Activated naive CD4-positive, alpha-beta T cell treated with anti-CD3 and anti-CD28 coated beads, Interleukin-2, amount 50 U/mL, for 72 hours (primary cell): ENCODE data around the gene PRKRIP1. TPM values are rescaled to one million over a fixed set of nuclear protein-coding genes. Genes with fewer than 3 reads are reported as not detected.
A peak's percentile ranks its signal among the peaks of the same experiment; 100 is the strongest.
"Not testable (repeated sequence)": the region's sequence is repeated elsewhere in the genome, so short reads cannot be mapped to it uniquely, and the experiment has no call there.

ENCODE experiments used
- ATAC-seq, 2 donors: fragments of 150-1000 bp; cut with Tn5 transposase; 2 replicates each; pipeline ENCODE4 v1.10.0; 2021; ENCODE audit warnings: mild to moderate bottlenecking in 2 of 2, moderate library complexity in 2 of 2
- DNase-seq, 2 donors: peaks; one replicate each; pipeline ENCODE4 v3.0.0; 2021 to 2022; ENCODE audit warnings: low spot score in 2 of 2
- H3K27ac Mint-ChIP-seq, 2 donors: one replicate each; pipeline ENCODE4 v1.8.0; 2022; ENCODE audit warnings: mild to moderate bottlenecking in 2 of 2, mixed read lengths in 2 of 2
- H3K36me3 Mint-ChIP-seq, 2 donors: one replicate each; pipeline ENCODE4 v1.8.0; 2022; ENCODE audit warnings: mixed read lengths in 2 of 2
- H3K9me3 Mint-ChIP-seq, 2 donors: one replicate each; pipeline ENCODE4 v1.8.0; 2022; ENCODE audit warnings: mixed read lengths in 2 of 2
- total RNA-seq, 2 donors: library from RNA; stranded (reverse); gene quantifications; one replicate each; pipeline ENCODE4 v1.2.3, GENCODE V29; 2022

Gene PRKRIP1
- total RNA-seq, 2 donors from 2014 or later = 22.9 to 42.3 TPM

DNA sequence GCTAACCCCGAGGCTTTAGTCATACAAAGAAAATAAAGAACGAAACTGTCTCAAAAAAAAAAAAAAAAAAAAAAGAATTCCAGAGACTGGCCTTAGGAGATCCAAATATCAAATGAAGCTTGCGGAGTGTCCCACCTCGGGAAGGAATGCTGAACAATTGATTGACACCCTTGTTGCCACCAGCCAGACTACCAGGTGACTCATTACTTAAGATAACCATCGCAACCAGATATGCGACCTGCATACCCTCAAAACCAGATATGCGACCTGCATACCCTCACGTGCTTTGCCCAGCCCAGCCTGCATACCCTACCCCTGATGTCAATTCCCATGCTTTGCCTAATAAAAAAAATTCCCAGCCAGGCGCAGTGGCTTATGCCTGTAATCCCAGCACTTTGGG, 2.7 kb upstream of the PRKRIP1 start:
- H3K36me3 Mint-ChIP-seq = peaks cover 7 to 21% of the 10 kb centered on the region in 2 donors
- ATAC-seq (no peak), DNase-seq (no peak)
- no peaks in the 10 kb centered on the region for H3K9me3 Mint-ChIP-seq
- no peak overlapping the region for H3K27ac Mint-ChIP-seq

DNA sequence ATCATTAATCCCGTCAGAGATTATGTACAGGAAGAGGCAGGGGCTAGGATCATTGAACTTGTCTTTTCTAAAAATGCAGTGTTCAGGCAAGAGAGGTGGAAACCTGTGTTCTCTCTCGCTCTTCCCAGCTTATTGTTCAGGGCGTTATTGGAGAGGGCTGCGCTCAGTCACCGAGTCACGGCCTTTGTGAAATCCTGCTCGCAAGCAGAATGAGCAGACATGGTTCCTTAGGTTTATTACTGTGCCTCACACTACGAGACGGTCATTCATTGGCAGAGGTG, 631 bp upstream of the PRKRIP1 start:
- DNase-seq = no peak
- Mint-ChIP-seq H3K27ac (peak overlapping the region; percentile 94 to 95), H3K36me3 (peaks cover 11 to 30% of the 10 kb centered on the region in 2 donors), H3K9me3 (no peaks in the 10 kb centered on the region)
- no peak for ATAC-seq

GRCh38 chr7:102396710-102397019, 502 bp downstream of the PRKRIP1 start:
- H3K27ac Mint-ChIP-seq = peak overlapping the region; percentile 94 to 95
- H3K36me3 Mint-ChIP-seq = peaks cover 18 to 37% of the 10 kb centered on the region in 2 donors
- no peak for DNase-seq
- no peaks in the 10 kb centered on the region for H3K9me3 Mint-ChIP-seq
- ATAC-seq = no peak

GRCh38 chr7:102398543-102398942, 2.4 kb downstream of the PRKRIP1 start:
- Mint-ChIP-seq H3K9me3 (no peaks in the 10 kb centered on the region), H3K36me3 (peaks cover 18 to 29% of the 10 kb centered on the region in 2 donors), H3K27ac (no peak overlapping the region)
- ATAC-seq = no peak
- DNase-seq = no peak

DNA sequence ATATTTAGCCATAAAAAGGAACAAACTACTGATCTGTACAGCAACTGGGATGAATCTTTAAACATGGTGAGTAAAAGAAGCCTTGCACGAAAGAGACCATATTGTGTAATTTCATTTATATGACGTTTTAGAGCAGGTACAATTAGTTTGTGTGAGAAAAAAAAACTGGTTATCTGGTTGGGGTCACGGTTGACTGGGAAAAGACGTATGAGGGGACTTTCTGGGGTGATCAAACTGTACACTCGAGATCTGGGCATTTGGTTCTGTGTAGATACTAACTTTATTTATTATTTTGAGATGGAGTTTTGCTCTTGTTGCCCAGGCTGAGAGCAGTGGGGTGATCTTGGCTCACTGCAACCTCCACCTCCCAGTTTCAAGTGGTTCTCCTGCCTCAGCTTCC, 4.2 kb downstream of the PRKRIP1 start:
- DNase-seq (no peak), ATAC-seq (no peak)
- Mint-ChIP-seq H3K36me3 (peaks cover 18 to 29% of the 10 kb centered on the region in 2 donors), H3K27ac (no peak overlapping the region), H3K9me3 (no peaks in the 10 kb centered on the region)

- ATAC-seq = no peak
- H3K27ac Mint-ChIP-seq = no peak overlapping the region
- no peaks in the 10 kb centered on the region for H3K9me3 Mint-ChIP-seq
- no peak for DNase-seq
- H3K36me3 Mint-ChIP-seq = peaks cover 22 to 32% of the 10 kb centered on the region in 2 donors
Observed at GRCh38 chr7:102403563-102403962, 7.4 kb downstream of the PRKRIP1 start.

DNA sequence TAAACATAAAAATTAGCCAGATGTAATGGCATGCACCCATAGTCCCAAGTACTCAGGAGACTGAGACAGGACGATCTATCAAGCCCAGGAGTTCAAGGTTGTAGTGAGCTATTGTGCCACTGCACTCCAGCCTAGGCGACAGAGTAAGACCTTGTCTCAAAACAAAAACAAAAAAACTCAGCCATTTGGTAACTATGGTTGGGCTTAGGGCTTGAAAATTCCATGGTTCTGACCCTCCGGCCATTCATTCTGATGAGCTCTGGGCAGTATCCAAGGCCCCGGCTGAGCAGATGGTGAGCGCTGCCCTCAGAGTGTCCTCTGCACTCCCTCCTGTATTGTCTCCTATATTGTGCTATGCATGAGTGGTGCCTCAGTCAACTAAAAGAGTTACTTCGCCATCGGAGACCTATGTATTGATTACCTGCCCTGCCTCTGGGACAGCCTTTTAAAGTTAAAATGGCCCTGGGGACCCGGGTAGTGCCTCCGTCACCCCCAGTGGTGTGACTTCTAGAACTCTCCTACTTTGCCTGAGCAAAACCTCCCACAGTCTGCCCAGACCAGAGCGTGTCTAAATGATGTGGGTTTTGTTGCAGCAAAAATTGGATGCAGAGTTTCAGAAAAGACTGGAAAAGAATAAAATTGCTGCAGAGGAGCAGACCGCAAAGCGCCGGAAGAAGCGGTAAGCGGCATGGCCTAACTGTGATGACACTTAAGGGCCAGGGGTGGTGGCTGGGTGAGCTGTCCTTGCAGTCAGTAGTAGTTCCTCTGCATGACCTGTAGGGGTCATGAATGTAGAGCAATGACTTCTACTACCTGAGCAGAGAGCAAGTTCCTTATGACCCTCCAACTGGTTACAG, 8.1 kb downstream of the PRKRIP1 start:
- Mint-ChIP-seq H3K9me3 (no peaks in the 10 kb centered on the region), H3K27ac (no peak overlapping the region), H3K36me3 (peaks cover 21 to 38% of the 10 kb centered on the region in 2 donors)
- DNase-seq (peak in 1 of 2 donors; percentile 41), ATAC-seq (peak; percentile 87 to 97)

GRCh38 chr7:102404862-102405188, 8.7 kb downstream of the PRKRIP1 start:
- DNase-seq, H3K27ac Mint-ChIP-seq, H3K9me3 Mint-ChIP-seq, ATAC-seq: not testable (repeated sequence)
- H3K36me3 Mint-ChIP-seq = peaks cover 21 to 41% of the 10 kb centered on the region in 2 donors

DNA sequence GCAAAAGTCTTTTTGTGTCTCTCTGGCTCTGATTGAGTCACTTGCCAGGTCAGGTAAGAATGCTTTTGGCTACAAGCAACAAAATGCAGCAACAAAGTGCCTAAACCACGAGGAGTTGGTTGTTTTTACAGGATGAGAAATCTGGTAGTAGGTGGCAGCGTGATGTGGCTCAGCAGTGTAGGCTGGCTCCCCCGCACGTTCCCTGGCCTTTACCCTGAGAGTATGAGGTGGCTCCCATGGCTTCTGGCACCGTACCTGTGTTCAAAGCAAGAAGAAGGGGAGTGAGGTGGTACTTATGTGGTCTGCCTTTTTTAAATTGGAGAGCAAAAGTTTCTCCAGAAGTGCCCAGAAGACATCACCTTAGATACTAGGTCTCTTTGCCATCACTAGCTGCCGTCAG, 11.7 kb downstream of the PRKRIP1 start:
- peak in 1 of 2 donors; percentile 21 for ATAC-seq
- Mint-ChIP-seq H3K9me3 (no peaks in the 10 kb centered on the region), H3K27ac (peak overlapping the region; percentile 42 to 62), H3K36me3 (peaks cover 19 to 50% of the 10 kb centered on the region in 2 donors)
- no peak for DNase-seq

GRCh38 chr7:102408530-102408929, 12.4 kb downstream of the PRKRIP1 start:
- peak in 1 of 2 donors; percentile 15 for ATAC-seq
- peak overlapping the region; percentile 42 to 62 for H3K27ac Mint-ChIP-seq
- peaks cover 19 to 50% of the 10 kb centered on the region in 2 donors for H3K36me3 Mint-ChIP-seq

DNA sequence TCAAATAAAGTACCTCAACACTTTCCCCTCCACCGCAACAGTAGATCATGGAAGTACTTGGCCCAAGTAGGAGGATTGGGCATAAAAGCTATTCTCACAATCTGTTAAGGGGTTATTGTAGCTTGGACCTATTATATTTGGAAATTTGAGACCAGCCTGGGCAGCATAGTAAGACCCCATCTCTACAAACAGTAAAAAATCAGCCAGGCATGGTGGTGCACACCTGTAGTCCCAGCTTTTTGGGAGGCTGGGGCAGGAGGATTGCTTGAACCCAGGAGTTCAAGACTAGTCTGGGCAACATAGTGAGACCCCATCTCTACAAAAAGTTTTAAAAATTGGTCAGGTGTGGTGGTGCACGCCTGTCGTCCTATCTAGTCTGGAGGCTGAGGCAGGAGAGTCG, 13.2 kb downstream of the PRKRIP1 start:
- Mint-ChIP-seq H3K9me3 (no peaks in the 10 kb centered on the region), H3K36me3 (peaks cover 19 to 58% of the 10 kb centered on the region in 2 donors), H3K27ac (peak overlapping the region in 1 of 2 donors; percentile 42)
- DNase-seq (no peak), ATAC-seq (no peak)

More at GRCh38 chr7:102408530-102408929, 12.4 kb downstream of the PRKRIP1 start:
- H3K9me3 Mint-ChIP-seq, DNase-seq: not testable (repeated sequence)

DNA sequence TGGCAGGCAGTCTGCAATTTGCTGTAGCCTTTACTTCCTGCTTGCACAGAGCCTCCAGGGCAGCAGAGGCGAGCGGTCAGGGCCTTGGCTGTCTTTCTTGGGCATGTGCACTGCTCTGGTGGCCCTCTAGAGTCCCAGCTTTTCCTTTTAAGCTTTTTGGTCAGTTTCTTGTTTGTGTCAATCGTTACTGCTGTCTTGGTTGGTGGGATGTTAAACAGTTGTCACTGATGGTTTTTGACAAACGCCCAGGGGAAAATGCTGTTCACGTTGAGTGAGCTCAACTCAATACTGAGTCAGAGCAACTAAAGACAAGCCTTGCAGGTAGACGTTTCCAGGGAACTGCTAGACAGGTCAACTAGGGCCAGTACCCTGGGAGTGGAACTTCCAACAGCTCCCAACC, 14.0 kb downstream of the PRKRIP1 start:
- Mint-ChIP-seq H3K9me3 (no peaks in the 10 kb centered on the region), H3K27ac (peak overlapping the region; percentile 42 to 90)
- peak in 1 of 2 donors; percentile 20 for ATAC-seq

DNA sequence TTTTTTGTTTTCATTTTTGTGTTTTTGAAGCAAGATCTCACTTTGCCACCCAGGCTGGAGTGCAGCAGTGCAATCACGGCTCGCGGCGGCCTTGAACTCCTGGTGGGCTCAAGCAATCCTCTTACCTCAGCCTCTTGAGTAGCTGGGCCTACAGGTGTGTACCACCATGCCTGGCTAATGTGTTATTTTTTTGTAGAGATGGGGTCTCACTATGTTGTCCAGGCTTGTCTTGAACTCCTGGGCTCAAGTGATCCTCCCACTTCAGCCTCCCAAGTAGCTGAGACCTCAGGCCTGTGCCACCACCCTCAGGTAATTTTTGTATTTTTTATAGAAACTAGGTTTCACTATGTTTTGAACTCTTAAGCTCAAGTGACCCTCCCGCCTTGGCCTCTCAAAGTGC, 14.8 kb downstream of the PRKRIP1 start:
- Mint-ChIP-seq H3K36me3 (peaks cover 19 to 70% of the 10 kb centered on the region in 2 donors), H3K9me3 (no peaks in the 10 kb centered on the region), H3K27ac (peak overlapping the region; percentile 42 to 77)
- no peak for DNase-seq
- no peak for ATAC-seq

More for the DNA sequence above, 14.0 kb downstream of the PRKRIP1 start:
- DNase-seq = no peak
- H3K36me3 Mint-ChIP-seq = peaks cover 19 to 64% of the 10 kb centered on the region in 2 donors

DNA sequence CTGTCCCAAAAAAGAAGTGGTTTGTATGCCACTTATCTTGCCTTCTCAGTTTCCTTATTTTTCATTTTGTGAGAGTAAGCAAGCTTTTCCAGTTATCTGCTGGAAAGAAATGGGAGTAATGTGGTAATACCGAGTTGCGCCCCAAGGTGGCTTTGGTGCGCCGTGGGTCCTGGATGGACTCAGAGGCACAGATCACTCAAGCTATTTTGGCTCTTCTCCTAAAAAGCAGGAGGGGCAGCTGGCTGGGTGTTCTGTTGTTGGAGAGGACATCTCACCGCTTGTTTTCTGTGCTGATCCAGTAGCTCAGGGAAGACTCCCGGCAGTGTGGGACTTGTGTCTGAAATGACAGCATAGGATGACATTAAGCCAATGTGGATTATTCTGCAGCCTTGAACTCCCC, 16.4 kb downstream of the PRKRIP1 start:
- ATAC-seq = no peak
- H3K27ac Mint-ChIP-seq = no peak overlapping the region
- H3K36me3 Mint-ChIP-seq = peaks cover 25 to 79% of the 10 kb centered on the region in 2 donors

DNA sequence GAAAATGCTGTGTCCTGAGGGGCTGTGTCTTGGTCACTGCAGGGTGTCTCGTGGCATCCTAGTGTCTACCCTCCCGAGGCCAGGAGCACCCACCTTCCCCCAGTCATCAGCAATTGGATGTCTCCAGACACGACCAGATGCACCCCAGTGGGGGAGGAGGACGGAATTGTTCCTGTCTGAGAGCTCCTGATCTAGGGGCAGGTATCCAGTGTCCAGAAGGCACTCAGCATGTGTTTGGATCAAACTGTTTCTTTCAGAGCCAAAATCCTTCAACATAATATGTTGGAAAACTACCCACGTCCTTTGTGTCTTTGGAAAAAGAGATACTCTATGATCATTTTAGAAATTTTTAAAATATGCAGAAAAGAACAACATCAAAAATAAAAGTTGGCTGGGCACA, 16.9 kb downstream of the PRKRIP1 start:
- ATAC-seq (no peak), DNase-seq (no peak)
- Mint-ChIP-seq H3K27ac (peak overlapping the region in 1 of 2 donors; percentile 68), H3K36me3 (peaks cover 20 to 77% of the 10 kb centered on the region in 2 donors), H3K9me3 (no peaks in the 10 kb centered on the region)

More for the DNA sequence above, 16.4 kb downstream of the PRKRIP1 start:
- H3K9me3 Mint-ChIP-seq = no peaks in the 10 kb centered on the region
- DNase-seq = no peak

DNA sequence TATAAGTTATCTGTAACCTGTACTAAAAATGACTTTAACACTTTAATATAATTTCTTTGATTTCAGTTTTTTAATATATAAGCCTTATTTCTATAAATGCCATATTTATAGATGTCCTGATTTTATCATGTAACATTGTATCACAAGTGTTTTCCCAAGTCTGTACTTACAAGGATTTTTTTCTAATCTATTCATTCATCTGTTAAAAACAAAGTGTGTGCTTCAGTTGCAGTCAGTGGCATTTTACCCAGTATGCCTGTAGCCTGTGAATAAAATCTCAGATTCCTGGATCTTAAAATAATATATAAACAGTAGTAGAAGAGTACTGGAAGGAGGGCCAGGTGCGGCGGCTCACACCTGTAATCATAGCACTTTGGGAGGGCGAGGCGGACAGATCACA, 17.4 kb downstream of the PRKRIP1 start:
- ATAC-seq (no peak), DNase-seq (no peak)
- no peaks in the 10 kb centered on the region for H3K9me3 Mint-ChIP-seq
- peaks cover 15 to 72% of the 10 kb centered on the region in 2 donors for H3K36me3 Mint-ChIP-seq
- H3K27ac Mint-ChIP-seq = no peak overlapping the region

- Mint-ChIP-seq H3K27ac (peak overlapping the region; percentile 91 to 94), H3K36me3 (peaks cover 6 to 56% of the 10 kb centered on the region in 2 donors), H3K9me3 (no peaks in the 10 kb centered on the region)
- ATAC-seq (peak; percentile 88 to 96), DNase-seq (peak; percentile 60 to 89)
Observed at GRCh38 chr7:102415685-102416225, 19.6 kb downstream of the PRKRIP1 start.

DNA sequence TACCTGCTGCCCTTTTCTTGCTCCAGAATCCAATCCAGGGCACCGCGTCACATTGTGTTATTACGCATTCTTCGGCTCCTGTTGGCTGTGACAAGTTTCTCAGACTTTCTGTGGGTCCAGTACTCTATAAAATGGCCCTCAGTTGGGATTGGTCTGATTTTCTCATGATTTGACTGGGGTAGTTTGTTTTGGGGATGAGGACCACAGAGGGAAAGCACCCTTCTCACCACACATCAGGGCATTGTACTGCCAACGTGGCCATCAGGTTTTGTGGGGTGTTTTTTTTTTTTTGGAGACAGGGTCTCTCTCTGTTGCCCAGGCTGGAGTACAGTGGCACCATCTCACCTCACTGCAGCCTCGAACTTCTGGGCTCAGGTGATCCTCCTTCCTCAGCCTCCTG, 20.2 kb downstream of the PRKRIP1 start:
- Mint-ChIP-seq H3K27ac (peak overlapping the region; percentile 91 to 94), H3K36me3 (peaks cover 6 to 54% of the 10 kb centered on the region in 2 donors), H3K9me3 (no peaks in the 10 kb centered on the region)
- ATAC-seq (peak in 1 of 2 donors; percentile 36), DNase-seq (no peak)
